Nephron (organoid): ENCODE data around the gene CNTN1.

Experiments
- H3K27ac Mint-ChIP-seq, 3 experiments: 2 replicates each; pipeline ENCODE4 v1.8.0; 2020; ENCODE audit warnings: mixed read lengths in 3 of 3, mild to moderate bottlenecking in 2 of 3, moderate library complexity in 1 of 3
- H3K27me3 Mint-ChIP-seq: 2 replicates; pipeline ENCODE4 v1.8.0; 2021; ENCODE audit warnings: low read depth, mild to moderate bottlenecking, moderate library complexity, mixed read lengths
- H3K36me3 Mint-ChIP-seq: 2 replicates; pipeline ENCODE4 v1.8.0; 2020; ENCODE audit warnings: low read depth, mixed read lengths
- H3K4me1 Mint-ChIP-seq: 2 replicates; pipeline ENCODE4 v1.8.0; 2020; ENCODE audit warnings: mixed read lengths
- H3K4me3 Mint-ChIP-seq, 3 experiments: 2 replicates each; pipeline ENCODE4 v1.8.0; 2020; ENCODE audit warnings: mild to moderate bottlenecking in 3 of 3, mixed read lengths in 3 of 3, moderate library complexity in 2 of 3
- H3K9me3 Mint-ChIP-seq: 2 replicates; pipeline ENCODE4 v1.8.0; 2020; ENCODE audit warnings: mixed read lengths
- TF ChIP-seq, protein P1 (sequence below), 3 experiments: fragments of 200-600 bp; sonication (generic); IDR thresholded peaks; one replicate each; pipeline ENCODE4 v1.5.0; 2021; ENCODE audit warnings: antibody characterized with exemption in 3 of 3; ENCODE audit not compliant: unreplicated experiment in 3 of 3

CNTN1 gene

DNA sequence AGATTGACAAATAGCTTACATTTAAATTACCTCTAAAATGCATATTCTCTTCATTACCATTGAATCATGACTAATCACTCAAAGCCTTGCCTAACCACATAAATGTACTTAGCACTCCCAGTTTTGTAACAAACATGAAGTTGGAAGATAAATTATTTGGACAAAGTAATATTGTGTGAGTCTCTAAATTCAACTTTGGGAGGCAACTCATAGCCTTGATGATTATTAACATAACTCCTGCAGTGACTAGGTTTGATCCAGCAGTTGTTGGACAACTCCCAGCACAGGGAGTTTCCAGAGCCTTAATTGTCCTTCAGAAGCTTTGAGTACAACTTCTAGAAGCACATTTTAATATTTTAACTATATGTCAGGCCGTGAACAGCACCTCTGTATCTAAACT lies 342.4 kb downstream of the CNTN1 start:
- Mint-ChIP-seq H3K36me3 (no peaks in the 10 kb centered on the region), H3K27ac (peak overlapping the region in 1 of 3 experiments; percentile 13), H3K4me1 (no peaks in the 10 kb centered on the region), H3K9me3 (peaks cover 11% of the 10 kb centered on the region), H3K27me3 (no peaks in the 10 kb centered on the region), H3K4me3 (no peak overlapping the region)
- TF ChIP-seq, protein P1, sequence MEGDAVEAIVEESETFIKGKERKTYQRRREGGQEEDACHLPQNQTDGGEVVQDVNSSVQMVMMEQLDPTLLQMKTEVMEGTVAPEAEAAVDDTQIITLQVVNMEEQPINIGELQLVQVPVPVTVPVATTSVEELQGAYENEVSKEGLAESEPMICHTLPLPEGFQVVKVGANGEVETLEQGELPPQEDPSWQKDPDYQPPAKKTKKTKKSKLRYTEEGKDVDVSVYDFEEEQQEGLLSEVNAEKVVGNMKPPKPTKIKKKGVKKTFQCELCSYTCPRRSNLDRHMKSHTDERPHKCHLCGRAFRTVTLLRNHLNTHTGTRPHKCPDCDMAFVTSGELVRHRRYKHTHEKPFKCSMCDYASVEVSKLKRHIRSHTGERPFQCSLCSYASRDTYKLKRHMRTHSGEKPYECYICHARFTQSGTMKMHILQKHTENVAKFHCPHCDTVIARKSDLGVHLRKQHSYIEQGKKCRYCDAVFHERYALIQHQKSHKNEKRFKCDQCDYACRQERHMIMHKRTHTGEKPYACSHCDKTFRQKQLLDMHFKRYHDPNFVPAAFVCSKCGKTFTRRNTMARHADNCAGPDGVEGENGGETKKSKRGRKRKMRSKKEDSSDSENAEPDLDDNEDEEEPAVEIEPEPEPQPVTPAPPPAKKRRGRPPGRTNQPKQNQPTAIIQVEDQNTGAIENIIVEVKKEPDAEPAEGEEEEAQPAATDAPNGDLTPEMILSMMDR (IDR thresholded peaks at IDR 0.05; ENCODE audit: unreplicated experiment in 3 of 3) = no peak

DNA sequence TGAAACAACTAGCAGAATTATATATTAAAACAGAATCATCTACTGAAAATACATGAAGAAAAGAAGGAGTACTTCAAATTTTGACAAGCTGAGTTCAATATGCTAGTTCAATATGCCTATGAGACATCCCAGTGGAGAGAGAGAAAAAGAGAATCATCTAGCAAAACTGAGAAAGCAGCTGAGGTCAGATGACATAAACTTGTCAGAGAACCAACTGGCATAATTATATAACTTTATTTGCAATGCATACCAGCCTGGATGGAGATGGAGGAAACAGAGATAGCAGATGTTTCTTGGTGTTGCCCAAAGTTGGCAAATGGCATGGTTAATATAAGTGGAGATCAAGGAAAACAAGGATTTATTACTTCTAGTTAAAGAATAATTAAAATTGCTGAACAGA lies 347.2 kb downstream of the CNTN1 start:
- Mint-ChIP-seq H3K27ac (no peak overlapping the region), H3K27me3 (peaks cover 4% of the 10 kb centered on the region), H3K4me1 (no peaks in the 10 kb centered on the region), H3K9me3 (peaks cover 19% of the 10 kb centered on the region), H3K36me3 (no peaks in the 10 kb centered on the region), H3K4me3 (no peak overlapping the region)
- TF ChIP-seq, protein P1 (IDR thresholded peaks at IDR 0.05; ENCODE audit: unreplicated experiment in 3 of 3) = no peak

DNA sequence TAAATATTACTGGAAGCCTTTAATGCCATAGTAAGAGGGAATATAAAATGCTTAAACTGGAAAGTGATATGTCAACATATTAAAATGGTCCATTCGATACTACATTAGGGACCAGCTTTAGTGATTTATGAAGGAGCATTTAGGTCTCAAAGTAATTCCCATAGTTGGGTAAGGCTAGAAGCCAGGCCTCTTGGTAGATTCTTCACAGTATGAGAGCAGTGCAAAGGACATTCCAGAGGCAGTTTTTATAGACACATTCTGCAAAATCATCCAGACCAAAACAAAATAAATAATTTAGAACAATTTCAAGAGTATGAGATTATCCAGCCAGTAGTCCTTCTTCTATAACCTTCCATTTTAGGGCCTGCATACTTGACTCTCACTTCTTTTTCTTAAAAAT lies 353.3 kb downstream of the CNTN1 start:
- TF ChIP-seq, protein P1 (IDR thresholded peaks at IDR 0.05; ENCODE audit: unreplicated experiment in 3 of 3) = no peak
- Mint-ChIP-seq H3K36me3 (no peaks in the 10 kb centered on the region), H3K9me3 (peaks cover 5% of the 10 kb centered on the region), H3K27me3 (peaks cover 4% of the 10 kb centered on the region), H3K4me3 (no peak overlapping the region), H3K27ac (peak overlapping the region in 1 of 3 experiments; percentile 78), H3K4me1 (peaks cover 10% of the 10 kb centered on the region)

DNA sequence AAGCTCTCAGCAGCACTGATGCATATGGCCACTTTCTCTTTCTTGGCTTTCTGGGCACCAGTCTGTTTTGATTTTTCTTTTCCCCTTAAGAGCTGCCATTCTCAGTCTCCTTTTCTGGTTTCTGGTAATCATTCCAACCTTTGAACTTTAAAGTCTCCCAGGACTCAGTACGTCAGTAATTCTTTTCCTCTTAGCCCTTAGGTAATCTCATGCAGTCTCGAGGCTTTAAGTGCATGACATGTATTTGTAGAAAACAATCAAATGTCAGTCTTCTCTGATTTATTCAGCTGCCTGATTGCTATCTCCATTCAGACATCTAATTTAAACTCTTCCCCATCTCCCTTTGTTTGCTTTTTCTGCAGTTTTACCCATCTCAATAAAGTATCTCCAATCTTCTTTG lies 356.8 kb downstream of the CNTN1 start:
- Mint-ChIP-seq H3K27me3 (no peaks in the 10 kb centered on the region), H3K9me3 (no peaks in the 10 kb centered on the region)

DNA sequence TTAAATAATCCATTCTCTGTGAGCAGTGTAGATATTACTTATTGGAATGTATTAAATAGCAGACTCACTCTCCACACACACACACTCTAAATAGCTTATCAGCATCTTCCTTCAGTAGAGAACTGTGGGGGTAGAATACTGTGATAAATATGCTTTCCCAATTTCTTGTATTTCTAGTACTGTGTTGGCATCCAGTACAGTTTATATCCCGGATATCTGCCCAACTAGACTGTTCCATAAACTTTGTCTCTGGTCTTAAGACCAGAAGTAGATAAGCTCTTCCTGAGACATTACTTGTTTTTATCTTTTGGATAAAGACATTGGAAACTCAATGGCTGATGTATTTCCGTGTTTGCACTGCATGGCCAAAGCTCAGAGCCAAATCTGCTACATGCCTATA lies 359.7 kb downstream of the CNTN1 start:
- no peaks in the 10 kb centered on the region for H3K27me3 Mint-ChIP-seq
- H3K4me1 Mint-ChIP-seq = peaks cover 4% of the 10 kb centered on the region
- H3K9me3 Mint-ChIP-seq = no peaks in the 10 kb centered on the region

More for the DNA sequence above, 356.8 kb downstream of the CNTN1 start:
- TF ChIP-seq, protein P1 (IDR thresholded peaks at IDR 0.05; ENCODE audit: unreplicated experiment in 3 of 3) = no peak
- Mint-ChIP-seq H3K4me3 (no peak overlapping the region), H3K36me3 (no peaks in the 10 kb centered on the region), H3K4me1 (peaks cover 14% of the 10 kb centered on the region), H3K27ac (no peak overlapping the region)

DNA sequence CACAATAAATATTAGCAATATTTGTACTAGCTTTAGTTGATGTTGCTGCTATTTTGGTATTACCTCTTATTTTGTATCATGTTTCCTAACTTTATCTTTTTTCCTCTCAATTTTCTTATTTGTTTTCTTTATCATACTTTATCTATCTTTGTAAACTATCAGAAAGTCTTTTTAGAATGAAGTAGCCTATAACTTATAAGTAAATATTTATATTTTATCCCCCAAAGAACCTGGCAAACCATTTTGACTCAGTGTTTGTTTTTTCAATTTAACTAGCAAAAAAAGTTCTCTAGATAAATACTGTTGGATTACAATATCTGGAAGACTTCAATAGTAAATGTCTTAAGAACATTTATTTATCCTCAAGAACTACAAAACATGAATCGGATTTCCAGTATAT lies 360.2 kb downstream of the CNTN1 start:
- H3K36me3 Mint-ChIP-seq = no peaks in the 10 kb centered on the region
- H3K4me1 Mint-ChIP-seq = peaks cover 4% of the 10 kb centered on the region
- peaks cover 2% of the 10 kb centered on the region for H3K27me3 Mint-ChIP-seq
- TF ChIP-seq, protein P1 (IDR thresholded peaks at IDR 0.05; ENCODE audit: unreplicated experiment in 3 of 3) = no peak
- H3K9me3 Mint-ChIP-seq = no peaks in the 10 kb centered on the region
- no peak overlapping the region for H3K4me3 Mint-ChIP-seq
- no peak overlapping the region for H3K27ac Mint-ChIP-seq

More for the DNA sequence above, 359.7 kb downstream of the CNTN1 start:
- H3K36me3 Mint-ChIP-seq = no peaks in the 10 kb centered on the region
- no peak overlapping the region for H3K27ac Mint-ChIP-seq
- TF ChIP-seq, protein P1 (IDR thresholded peaks at IDR 0.05; ENCODE audit: unreplicated experiment in 3 of 3) = no peak
- H3K4me3 Mint-ChIP-seq = no peak overlapping the region
